ENCODE results near the gene KRT1.
A peak's percentile ranks its signal among the peaks of the same experiment; 100 is the strongest.

Gene KRT1

GRCh38 chr12:52646613-52647012 lies 33.6 kb downstream of the KRT1 start:
- H3K4me3 ChIP-seq (ENCODE audit: low read length) = no peak overlapping the region
- no peak for DNase-seq (ENCODE audit: low read depth, low spot score)

DNA sequence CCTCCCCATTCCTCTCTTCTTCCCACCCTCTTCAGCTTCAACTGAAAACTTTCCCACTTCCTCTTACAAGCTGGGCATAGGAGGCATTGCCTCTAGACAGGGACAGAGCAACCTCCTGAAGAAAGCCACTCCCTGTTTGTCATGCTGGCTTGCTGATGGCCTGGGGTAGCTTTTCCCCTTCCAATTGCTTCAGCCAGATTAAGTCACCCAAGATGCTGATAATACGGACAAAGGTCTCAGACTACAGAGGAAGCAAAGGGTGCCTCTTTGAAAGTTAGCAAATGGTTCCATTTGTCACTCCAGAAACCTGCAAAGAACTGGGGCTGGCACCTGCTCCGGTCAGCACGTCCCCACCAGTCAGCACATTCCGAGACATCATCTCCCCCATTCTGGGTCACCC lies 34.2 kb downstream of the KRT1 start:
- no peak for DNase-seq (ENCODE audit: low read depth, low spot score)
- H3K4me3 ChIP-seq (ENCODE audit: low read length) = peak overlapping the region; percentile 25

DNA sequence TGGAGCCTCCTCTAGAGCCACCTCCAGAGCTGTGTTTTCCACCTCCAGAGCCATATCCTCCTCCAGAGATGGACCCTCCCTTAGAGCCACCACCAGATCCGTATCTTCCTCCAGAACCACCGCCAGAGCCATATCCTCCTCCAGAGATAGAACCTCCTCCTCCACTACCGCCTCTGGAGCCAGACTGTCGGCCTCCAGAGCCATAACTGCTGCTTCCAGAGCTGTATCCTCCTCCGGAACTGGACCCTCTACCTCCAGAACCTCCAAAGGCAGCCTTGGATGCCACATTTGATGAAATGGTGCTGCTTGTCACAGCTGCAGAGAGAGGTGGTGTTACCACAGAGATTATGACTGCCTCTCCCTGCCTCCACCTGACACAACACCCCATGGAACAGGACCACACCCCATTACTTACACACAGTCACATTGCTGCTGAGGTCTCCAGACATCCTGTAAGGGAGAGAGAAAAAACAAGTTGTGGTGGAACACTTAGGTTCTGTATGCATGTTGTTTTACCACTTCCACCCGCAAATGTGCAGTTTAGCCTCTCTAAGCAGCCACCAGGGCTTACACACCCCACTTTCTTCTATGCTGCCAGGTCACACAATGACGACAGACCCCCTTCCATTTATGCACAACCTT lies 35.0 kb downstream of the KRT1 start:
- DNase-seq (ENCODE audit: low read depth, low spot score) = peak; percentile 99
- peak overlapping the region; percentile 25 for H3K4me3 ChIP-seq (ENCODE audit: low read length)

- H3K4me3 ChIP-seq (ENCODE audit: low read length) = no peak overlapping the region
- no peak for DNase-seq (ENCODE audit: low read depth, low spot score)
These were observed 36.2 kb downstream of the KRT1 start for GRCh38 chr12:52644078-52644415.

GRCh38 chr12:52643233-52644077 lies 36.8 kb downstream of the KRT1 start:
- no peak overlapping the region for H3K4me3 ChIP-seq (ENCODE audit: low read length)
- no peak for DNase-seq (ENCODE audit: low read depth, low spot score)

DNA sequence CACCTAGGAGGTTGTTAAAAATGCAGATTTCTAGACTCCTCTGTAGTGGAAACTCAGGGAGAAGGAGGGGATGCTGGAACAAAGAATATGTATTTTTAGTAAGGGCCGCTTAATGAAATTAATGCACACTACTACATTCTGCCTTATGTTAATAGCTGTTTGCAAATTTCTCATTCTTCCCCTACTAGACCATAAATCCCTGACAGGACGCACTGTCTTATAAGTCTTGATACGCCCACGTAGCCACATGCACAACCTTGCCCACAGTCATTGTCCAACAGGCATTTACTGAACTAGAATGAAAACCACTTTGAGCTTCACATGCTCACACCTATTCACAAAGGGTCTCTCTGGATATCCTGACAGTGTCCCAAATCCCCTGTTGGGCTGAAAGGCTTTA lies 38.7 kb downstream of the KRT1 start:
- no peak for DNase-seq (ENCODE audit: low read depth, low spot score)
- H3K4me3 ChIP-seq (ENCODE audit: low read length) = no peak overlapping the region

DNA sequence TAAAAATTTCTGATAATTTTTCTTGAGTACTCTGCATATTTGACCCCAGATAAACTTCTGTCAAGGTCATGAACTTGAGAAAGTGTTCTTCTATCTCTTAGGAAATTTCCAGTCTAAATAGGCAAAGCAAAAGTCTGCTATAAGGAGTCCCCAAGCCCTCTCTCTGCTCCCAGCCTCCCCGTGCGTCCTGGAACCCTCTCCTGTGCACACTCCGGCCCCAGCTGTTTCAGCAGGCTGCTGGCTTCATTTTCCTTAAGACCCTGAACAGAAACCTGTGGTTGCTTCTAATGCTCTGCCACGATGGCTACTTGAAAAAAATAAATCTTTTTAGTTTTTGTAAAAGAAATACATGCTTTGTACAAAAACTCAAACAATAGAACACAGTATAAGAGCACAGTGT lies 42.9 kb downstream of the KRT1 start:
- no peak overlapping the region for H3K4me3 ChIP-seq (ENCODE audit: low read length)
- no peak for DNase-seq (ENCODE audit: low read depth, low spot score)

DNA sequence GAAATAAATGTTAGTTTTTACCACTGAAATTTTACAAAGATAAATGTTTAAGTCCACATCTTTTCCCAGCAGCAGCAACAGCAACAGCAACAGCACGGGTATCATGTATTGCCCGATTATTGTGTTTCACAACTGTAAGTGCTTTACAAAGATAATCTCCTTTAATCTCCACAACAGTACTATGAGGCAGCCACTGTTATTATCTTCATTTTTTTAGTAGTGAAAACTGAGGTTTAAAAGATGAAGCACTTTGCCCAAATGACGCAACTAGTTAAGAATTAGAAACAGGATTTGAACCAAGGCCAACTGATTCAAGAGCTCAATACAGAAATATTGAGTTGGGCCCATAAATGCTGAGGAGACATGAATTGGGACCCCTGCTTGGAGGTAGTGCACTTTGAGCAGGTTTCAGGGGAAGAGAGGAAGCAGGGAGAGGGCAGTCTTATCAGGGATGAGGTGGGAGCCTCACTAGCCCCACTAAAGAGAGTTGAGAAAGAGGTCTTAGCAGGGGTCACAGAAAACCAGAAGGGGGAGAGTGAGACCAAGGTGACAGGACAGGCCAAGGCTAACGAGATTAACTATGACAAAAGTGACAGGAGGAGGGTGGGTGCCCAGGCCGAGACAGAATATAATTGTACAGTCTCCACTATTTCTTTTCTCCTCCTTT lies 43.5 kb downstream of the KRT1 start:
- no peak overlapping the region for H3K4me3 ChIP-seq (ENCODE audit: low read length)
- DNase-seq (ENCODE audit: low read depth, low spot score) = no peak

DNA sequence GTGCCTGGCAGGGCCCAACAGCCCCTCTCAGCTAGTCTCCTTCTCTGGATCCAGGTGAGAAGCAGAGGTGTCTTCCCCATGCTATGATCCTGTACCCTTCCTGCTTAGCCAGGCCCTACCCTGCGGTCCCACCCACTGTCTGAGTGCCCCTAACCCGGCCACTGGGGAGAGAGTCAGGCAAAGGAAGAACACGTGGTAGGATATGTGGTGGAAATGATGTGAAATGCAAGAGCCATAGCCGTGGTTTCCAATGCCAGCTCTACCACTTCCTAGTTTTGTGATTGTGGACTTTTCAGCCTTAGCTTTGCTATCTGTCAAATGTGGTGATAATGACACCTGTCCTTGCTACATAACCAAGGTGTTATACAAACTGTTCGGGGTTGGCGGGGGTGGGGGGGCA lies 44.0 kb downstream of the KRT1 start:
- DNase-seq (ENCODE audit: low read depth, low spot score) = peak; percentile 49
- H3K4me3 ChIP-seq (ENCODE audit: low read length) = no peak overlapping the region

- no peak for DNase-seq (ENCODE audit: low read depth, low spot score)
- no peak overlapping the region for H3K4me3 ChIP-seq (ENCODE audit: low read length)
These were observed 45.7 kb downstream of the KRT1 start for GRCh38 chr12:52634266-52635056.

DNA sequence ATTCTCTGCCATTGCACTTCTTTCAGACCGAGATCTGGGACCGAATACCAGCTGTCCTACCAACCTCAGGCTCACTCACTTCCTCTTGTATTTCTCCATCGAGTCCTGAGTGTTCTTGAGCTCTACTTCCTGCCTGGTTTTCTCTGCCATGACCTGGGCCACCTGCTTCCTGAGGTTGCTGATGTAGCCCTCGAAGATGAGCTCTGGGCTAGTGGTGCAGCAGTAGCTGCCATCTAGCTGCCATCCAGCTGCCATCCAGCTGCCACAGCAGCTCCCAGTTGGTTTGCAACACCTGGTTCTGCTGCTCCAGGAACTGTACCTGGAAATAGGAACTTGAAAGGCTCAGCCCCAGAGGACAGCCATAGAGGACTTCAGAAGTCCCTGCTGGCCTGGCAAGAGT lies 46.8 kb downstream of the KRT1 start:
- DNase-seq (ENCODE audit: low read depth, low spot score) = peak; percentile 95
- H3K4me3 ChIP-seq (ENCODE audit: low read length) = no peak overlapping the region

DNA sequence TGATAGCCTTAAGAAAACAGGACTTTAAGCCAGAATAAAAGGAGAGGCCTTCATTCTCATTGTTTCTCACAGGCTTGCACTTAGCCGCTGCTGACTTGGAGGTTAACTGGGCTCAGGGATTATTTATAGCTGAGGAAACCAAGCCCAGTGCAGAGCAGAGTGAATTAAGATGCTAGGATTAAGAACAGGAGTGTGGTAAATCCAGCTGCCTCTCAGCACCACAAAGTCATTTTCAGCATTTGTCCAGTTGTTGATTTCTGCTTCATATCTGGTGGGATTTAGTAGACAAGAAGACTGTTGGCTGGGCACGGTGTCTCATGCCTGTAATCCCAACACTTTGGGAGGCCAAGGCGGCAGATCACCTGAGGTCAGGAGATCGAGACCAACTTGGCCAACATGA lies 47.6 kb downstream of the KRT1 start:
- no peak for DNase-seq (ENCODE audit: low read depth, low spot score)
- no peak overlapping the region for H3K4me3 ChIP-seq (ENCODE audit: low read length)

- DNase-seq (ENCODE audit: low read depth, low spot score) = no peak
- no peak overlapping the region for H3K4me3 ChIP-seq (ENCODE audit: low read length)
These were observed 48.3 kb downstream of the KRT1 start for GRCh38 chr12:52631676-52632459.

DNA sequence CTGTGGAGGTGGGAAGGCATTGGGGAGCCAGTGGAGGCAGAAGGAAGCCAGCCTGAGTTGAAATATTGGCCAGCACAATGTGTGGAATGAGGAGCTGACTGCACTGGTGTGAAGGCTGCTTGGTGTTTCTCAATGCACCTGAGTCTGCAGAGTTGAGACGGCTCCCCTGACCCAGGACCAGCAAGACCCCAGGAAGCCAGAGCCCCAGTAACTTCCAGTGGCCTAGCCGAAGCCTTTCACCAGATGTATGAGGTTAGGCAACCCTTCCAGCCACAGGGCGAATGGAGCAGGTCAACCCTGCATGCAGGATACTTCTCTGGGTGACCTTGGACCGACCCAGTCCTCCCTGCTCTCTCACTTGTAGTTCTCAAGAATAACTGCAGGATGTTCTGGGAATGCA lies 48.9 kb downstream of the KRT1 start:
- no peak overlapping the region for H3K4me3 ChIP-seq (ENCODE audit: low read length)
- DNase-seq (ENCODE audit: low read depth, low spot score) = no peak

- H3K4me3 ChIP-seq (ENCODE audit: low read length) = no peak overlapping the region
- DNase-seq (ENCODE audit: low read depth, low spot score) = peak; percentile 62
These were observed 49.5 kb downstream of the KRT1 start for GRCh38 chr12:52630599-52631200.

DNA sequence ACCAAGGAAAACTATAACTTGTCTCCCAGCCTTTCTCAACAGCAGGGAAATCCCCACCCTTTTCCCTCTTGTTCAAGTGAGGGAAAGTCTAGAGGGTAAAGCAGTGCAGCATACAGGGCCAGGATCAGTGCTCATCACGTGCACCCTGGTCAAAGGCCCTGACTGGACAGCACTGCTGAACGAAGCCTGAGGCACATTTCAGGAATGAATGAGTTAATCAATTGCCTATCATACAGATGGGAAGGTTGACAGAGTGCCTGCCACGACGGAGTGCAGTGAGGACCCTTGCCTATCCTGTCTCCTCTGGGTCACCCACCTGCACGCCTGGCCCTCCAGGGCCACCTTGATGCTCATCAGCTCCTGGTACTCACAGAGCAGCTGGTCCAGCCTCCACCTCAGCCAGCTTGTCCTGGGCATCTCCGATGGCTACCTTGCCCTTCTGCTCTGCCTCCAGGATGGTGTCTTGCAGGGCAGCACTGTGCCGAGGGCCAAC lies 50.2 kb downstream of the KRT1 start:
- DNase-seq (ENCODE audit: low read depth, low spot score) = no peak
- no peak overlapping the region for H3K4me3 ChIP-seq (ENCODE audit: low read length)

DNA sequence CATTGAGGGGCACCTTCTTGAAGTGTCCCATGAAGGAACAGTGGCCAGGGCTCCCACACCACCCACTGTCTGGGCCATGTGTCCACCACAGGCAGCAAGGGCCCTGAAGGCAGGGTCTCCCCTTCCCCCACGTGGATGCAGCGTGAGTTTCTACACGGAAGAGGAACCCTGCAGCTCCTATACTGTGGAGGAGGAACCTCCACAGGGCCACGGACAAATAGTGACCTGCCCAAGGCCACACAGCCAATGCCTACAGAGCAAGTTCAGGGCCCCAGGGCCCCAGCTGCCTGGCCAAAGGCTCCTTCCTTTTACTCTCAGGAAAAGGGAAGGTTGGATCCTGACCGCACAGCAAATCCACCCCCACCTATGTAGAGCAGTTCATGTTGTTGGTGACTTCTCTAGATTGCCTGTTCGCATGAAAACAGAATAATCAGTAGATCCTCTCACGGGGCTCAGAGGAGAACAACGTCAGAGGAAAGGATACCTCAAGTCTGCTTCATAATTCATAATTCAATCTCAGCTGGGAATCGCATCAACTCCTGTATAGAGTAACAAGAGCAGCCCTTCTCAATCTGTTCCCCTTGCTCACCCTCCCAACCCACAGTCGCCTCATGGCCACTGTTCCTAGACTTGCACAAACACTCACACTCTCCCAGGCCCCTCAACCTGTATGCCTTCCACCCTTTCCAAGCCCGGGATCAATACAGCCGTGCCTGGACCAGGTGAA lies 50.8 kb downstream of the KRT1 start:
- no peak overlapping the region for H3K4me3 ChIP-seq (ENCODE audit: low read length)
- no peak for DNase-seq (ENCODE audit: low read depth, low spot score)

- no peak overlapping the region for H3K4me3 ChIP-seq (ENCODE audit: low read length)
These were observed 51.4 kb downstream of the KRT1 start for GRCh38 chr12:52628841-52629240.

More at GRCh38 chr12:52628841-52629240, 51.4 kb downstream of the KRT1 start:
- no peak for DNase-seq (ENCODE audit: low read depth, low spot score)

Measured in Jurkat, Clone E6-1 (cell line).